ENCODE measurements around the gene MRPS18B. TPM values are rescaled to one million over a fixed set of nuclear protein-coding genes. Genes with fewer than 3 reads are reported as not detected.
A peak's percentile ranks its signal among the peaks of the same experiment; 100 is the strongest.

The MRPS18B gene
- polyA plus RNA-seq, 1 of the 3 experiments (the other 2 are of a cell fraction) = 45.2 TPM

DNA sequence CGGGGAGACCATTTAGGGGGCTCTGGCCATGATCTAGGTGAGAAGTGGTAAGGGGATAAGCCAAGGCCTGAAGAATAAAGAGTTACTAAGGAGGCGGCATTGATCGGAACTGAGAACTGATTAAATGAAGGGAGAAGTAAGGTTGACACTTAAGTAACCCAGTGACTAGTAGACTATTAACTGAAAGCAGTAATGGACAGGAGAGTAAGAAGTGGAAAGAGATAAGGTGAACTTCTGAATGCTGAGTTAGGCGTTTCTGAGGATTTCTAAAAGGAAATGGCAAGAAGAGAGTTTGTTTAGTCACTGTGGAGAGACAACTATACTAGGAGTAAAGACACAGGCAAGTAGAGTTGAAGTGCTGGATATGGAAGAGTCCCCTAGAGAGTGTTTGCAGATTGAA lies 44.5 kb upstream of the MRPS18B start:
- peaks cover 17 to 31% of the 10 kb centered on the region in 2 experiments for H3K36me3 ChIP-seq (replicated peaks in 1 of 2; ENCODE audit: control insufficient read depth in 1 of 2, insufficient read depth in 2 of 2, low read length in 1 of 2)
- ChIA-PET POLR2A (interaction anchor here (1.2 kb wide), 1 partner anchor 37 kb away, joined by 3 read pairs; no protein-coding TSS in a partner anchor), CTCF (interaction anchor here (1.0 kb wide), 1 partner anchor 91 kb away, joined by 3 read pairs; no protein-coding TSS in a partner anchor)
- no peak for DNase-seq
- H3K27ac ChIP-seq (ENCODE audit: low read depth in 2 of 2, low read length in 1 of 2) = no peak overlapping the region
- TF ChIP-seq, protein P1, sequence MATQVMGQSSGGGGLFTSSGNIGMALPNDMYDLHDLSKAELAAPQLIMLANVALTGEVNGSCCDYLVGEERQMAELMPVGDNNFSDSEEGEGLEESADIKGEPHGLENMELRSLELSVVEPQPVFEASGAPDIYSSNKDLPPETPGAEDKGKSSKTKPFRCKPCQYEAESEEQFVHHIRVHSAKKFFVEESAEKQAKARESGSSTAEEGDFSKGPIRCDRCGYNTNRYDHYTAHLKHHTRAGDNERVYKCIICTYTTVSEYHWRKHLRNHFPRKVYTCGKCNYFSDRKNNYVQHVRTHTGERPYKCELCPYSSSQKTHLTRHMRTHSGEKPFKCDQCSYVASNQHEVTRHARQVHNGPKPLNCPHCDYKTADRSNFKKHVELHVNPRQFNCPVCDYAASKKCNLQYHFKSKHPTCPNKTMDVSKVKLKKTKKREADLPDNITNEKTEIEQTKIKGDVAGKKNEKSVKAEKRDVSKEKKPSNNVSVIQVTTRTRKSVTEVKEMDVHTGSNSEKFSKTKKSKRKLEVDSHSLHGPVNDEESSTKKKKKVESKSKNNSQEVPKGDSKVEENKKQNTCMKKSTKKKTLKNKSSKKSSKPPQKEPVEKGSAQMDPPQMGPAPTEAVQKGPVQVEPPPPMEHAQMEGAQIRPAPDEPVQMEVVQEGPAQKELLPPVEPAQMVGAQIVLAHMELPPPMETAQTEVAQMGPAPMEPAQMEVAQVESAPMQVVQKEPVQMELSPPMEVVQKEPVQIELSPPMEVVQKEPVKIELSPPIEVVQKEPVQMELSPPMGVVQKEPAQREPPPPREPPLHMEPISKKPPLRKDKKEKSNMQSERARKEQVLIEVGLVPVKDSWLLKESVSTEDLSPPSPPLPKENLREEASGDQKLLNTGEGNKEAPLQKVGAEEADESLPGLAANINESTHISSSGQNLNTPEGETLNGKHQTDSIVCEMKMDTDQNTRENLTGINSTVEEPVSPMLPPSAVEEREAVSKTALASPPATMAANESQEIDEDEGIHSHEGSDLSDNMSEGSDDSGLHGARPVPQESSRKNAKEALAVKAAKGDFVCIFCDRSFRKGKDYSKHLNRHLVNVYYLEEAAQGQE (IDR thresholded peaks at IDR 0.05; ENCODE audit: low read depth, low read length) = no peak
- TF ChIP-seq RXRA (IDR thresholded peaks at IDR 0.05; ENCODE audit: borderline replicate concordance, low read depth) (no peak), EZH2phosphoT487 (IDR thresholded peaks at IDR 0.05; ENCODE audit: borderline replicate concordance, low read depth) (no peak), ELF1 (IDR thresholded peaks at IDR 0.05) (no peak), NFIC (IDR thresholded peaks at IDR 0.05; ENCODE audit: borderline replicate concordance) (no peak), TCF12 (IDR thresholded peaks at IDR 0.05) (no peak), RFX5 (IDR thresholded peaks at IDR 0.05; ENCODE audit: low read length) (no peak), MEF2A (IDR thresholded peaks at IDR 0.05; ENCODE audit: borderline replicate concordance, low read depth) (no peak), MXI1 (IDR thresholded peaks at IDR 0.05; ENCODE audit: low read depth, low read length) (no peak), SIN3A (IDR thresholded peaks at IDR 0.05; ENCODE audit: borderline replicate concordance, low read depth, low read length) (no peak)
- TF ChIP-seq, protein P2, sequence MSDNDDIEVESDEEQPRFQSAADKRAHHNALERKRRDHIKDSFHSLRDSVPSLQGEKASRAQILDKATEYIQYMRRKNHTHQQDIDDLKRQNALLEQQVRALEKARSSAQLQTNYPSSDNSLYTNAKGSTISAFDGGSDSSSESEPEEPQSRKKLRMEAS (IDR thresholded peaks at IDR 0.05; ENCODE audit: low read depth) = no peak
- TF ChIP-seq, protein P3, sequence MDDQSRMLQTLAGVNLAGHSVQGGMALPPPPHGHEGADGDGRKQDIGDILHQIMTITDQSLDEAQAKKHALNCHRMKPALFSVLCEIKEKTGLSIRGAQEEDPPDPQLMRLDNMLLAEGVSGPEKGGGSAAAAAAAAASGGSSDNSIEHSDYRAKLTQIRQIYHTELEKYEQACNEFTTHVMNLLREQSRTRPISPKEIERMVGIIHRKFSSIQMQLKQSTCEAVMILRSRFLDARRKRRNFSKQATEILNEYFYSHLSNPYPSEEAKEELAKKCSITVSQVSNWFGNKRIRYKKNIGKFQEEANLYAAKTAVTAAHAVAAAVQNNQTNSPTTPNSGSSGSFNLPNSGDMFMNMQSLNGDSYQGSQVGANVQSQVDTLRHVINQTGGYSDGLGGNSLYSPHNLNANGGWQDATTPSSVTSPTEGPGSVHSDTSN (IDR thresholded peaks at IDR 0.05) = no peak
- H3K27me3 ChIP-seq (ENCODE audit: insufficient read depth) = no peaks in the 10 kb centered on the region
- H4K20me1 ChIP-seq (ENCODE audit: insufficient read depth) = peaks cover 41% of the 10 kb centered on the region
- no peak overlapping the region for H2AFZ ChIP-seq (ENCODE audit: low read depth)
- peaks cover 65% of the 10 kb centered on the region for H3K79me2 ChIP-seq (ENCODE audit: insufficient read depth)
- H3K9me2 ChIP-seq = no peaks in the 10 kb centered on the region
- peaks cover 12 to 21% of the 10 kb centered on the region in 2 experiments; a peak in 3 of 4 replicates for H3K4me1 ChIP-seq (ENCODE audit: control insufficient read depth in 1 of 2, insufficient read depth in 2 of 2, low read depth in 1 of 2, low read length in 1 of 2)
- H3K4me3 ChIP-seq (ENCODE audit: low read depth in 2 of 2, low read length in 1 of 2) = 0 out of 4 replicates have a peak overlapping the region, but pooled peaks of 1 of the 2 experiments have one; percentile 81
- H3F3A ChIP-seq (replicated peaks; ENCODE audit: insufficient read depth) = no peaks in the 10 kb centered on the region
- 71% methylated on average over 4 of the region's 4 CpGs for WGBS (ENCODE audit: low lambda C conversion rate)
- H3K9me3 ChIP-seq = no peaks in the 10 kb centered on the region
- H3K4me2 ChIP-seq = peak overlapping the region; percentile 97
- H3K9ac ChIP-seq = peak overlapping the region; percentile 95; the same call in 1 of the 2 replicates

DNA sequence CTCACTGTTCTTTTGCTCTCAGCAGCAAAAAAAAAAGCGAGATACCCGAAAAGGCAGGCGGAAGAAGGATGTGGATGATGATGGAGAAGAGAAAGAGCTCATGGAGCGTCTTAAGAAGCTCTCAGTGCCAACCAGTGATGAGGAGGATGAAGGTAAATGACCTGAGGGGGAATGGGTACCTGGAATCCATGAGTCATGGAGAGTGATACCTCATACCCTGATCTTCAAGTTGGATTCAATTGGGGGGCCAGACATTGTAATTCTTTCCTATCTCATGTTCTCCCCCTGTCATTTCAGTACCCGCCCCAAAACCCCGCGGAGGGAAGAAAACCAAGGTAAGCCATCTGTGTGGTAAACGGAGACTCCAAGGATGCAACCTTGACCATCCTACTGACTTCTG lies 39.6 kb upstream of the MRPS18B start:
- Histone ChIP-seq H3F3A (replicated peaks; ENCODE audit: insufficient read depth) (no peaks in the 10 kb centered on the region), H3K79me2 (ENCODE audit: insufficient read depth) (peaks cover 54% of the 10 kb centered on the region), H3K9me3 (no peaks in the 10 kb centered on the region), H3K4me2 (no peak overlapping the region), H4K20me1 (ENCODE audit: insufficient read depth) (peaks cover 27% of the 10 kb centered on the region), H3K27me3 (ENCODE audit: insufficient read depth) (no peaks in the 10 kb centered on the region), H3K36me3 (replicated peaks in 1 of 2; ENCODE audit: control insufficient read depth in 1 of 2, insufficient read depth in 2 of 2, low read length in 1 of 2) (peaks cover 42 to 66% of the 10 kb centered on the region in 2 experiments), H3K4me1 (ENCODE audit: control insufficient read depth in 1 of 2, insufficient read depth in 2 of 2, low read depth in 1 of 2, low read length in 1 of 2) (peaks cover 4 to 6% of the 10 kb centered on the region in 2 experiments; a peak in 3 of 4 replicates), H2AFZ (ENCODE audit: low read depth) (no peak overlapping the region), H3K9ac (no peak overlapping the region), H3K27ac (ENCODE audit: low read depth in 2 of 2, low read length in 1 of 2) (no peak overlapping the region), H3K4me3 (ENCODE audit: low read depth in 2 of 2, low read length in 1 of 2) (no peak overlapping the region), H3K9me2 (no peaks in the 10 kb centered on the region)
- no peak for TF ChIP-seq GABPA (IDR thresholded peaks at IDR 0.05; ENCODE audit: low read depth)
- TF ChIP-seq GATA2 (CRISPR knock-in tag; IDR thresholded peaks at IDR 0.05) = no peak
- no peak for TF ChIP-seq FOSL2 (IDR thresholded peaks at IDR 0.05; ENCODE audit: borderline replicate concordance, low read depth)
- no peak for TF ChIP-seq MXI1 (IDR thresholded peaks at IDR 0.05; ENCODE audit: low read depth, low read length)
- TF ChIP-seq, protein P3 (IDR thresholded peaks at IDR 0.05) = no peak
- no peak for TF ChIP-seq SIN3A (IDR thresholded peaks at IDR 0.05; ENCODE audit: borderline replicate concordance, low read depth, low read length)
- POLR2A ChIA-PET = no interaction called here
- CTCF ChIA-PET = interaction anchor here (1.0 to 4.8 kb wide), 4 partner anchors 19 to 48 kb away, joined by 3 to 29 read pairs (median 9); no protein-coding TSS in a partner anchor
- WGBS (ENCODE audit: low lambda C conversion rate) = 97% methylated on average over 8 of the region's 8 CpGs
- DNase-seq = no peak

Data from SK-N-SH (cell line).